ENCODE measurements around the gene ZSCAN22.

The ZSCAN22 gene

DNA sequence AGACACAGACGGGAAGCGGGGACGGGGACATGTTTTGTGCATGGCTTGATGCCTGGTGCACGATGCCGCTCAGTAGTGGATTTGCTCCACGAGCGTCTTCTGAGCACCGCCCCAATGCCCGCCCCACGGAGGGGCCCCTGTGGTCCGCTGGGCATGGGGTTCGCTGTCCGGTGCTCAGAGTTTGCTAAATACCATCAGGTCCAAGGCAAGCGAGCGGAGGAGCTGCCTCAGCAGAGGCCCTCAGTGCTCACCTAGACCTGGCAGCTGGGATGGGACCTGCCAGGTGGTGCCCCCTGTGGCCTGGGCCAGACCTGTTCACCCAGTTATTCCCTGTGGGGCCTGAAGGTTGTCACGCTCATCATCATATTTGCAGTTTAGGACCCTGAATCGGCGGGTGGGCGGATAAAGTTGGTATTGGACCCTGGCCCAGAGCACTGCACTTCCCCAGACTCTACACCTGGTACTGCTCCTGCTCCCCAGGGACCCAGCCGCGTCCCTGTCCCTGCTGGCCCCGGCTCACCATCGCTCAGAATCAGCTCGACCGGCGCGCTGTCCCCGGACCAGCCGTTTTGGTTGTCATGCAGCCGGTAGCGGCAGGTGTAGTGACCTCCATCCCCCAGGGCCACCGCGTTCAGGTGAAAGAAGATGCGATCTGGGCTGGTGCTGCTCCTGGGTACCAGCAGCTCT is 24.2 kb downstream of the ZSCAN22 start:
- no peak overlapping the region for H2BK120ac ChIP-seq (ENCODE audit: low read depth, low read length)
- H3K4me3 ChIP-seq (ENCODE audit: low read length): no peak overlapping the region
- no peak overlapping the region for H4K8ac ChIP-seq (ENCODE audit: low read depth, low read length)
- no peak overlapping the region for H3K23ac ChIP-seq (ENCODE audit: low read length)
- DNase-seq: no peak
- no peak overlapping the region for H3K9ac ChIP-seq (ENCODE audit: low read length)
- H3K27me3 ChIP-seq (ENCODE audit: insufficient read depth, low read length, poor library complexity): no peaks in the 10 kb centered on the region
- WGBS (ENCODE audit: extremely low coverage, insufficient coverage, low lambda C conversion rate): no CpG with 5 or more reads among the region's 34 CpGs
- no peak overlapping the region for H4K5ac ChIP-seq (ENCODE audit: low read length)
- H3K4me1 ChIP-seq (ENCODE audit: control insufficient read depth, low read depth, low read length): no peaks in the 10 kb centered on the region
- H3K4me2 ChIP-seq (ENCODE audit: low read length): no peak overlapping the region
- no peaks in the 10 kb centered on the region for H3K36me3 ChIP-seq (ENCODE audit: control insufficient read depth, insufficient read depth, low read length)
- no peak overlapping the region for H2BK15ac ChIP-seq (replicated peaks; ENCODE audit: low read depth)
- no peak overlapping the region for H3K4ac ChIP-seq (ENCODE audit: low read depth, low read length)
- H2BK5ac ChIP-seq (ENCODE audit: low read length): no peak overlapping the region
- no peak overlapping the region for H2AK5ac ChIP-seq (ENCODE audit: low read length)
- no peak overlapping the region for H3K18ac ChIP-seq (ENCODE audit: low read length)
- no peak overlapping the region for H3K56ac ChIP-seq (ENCODE audit: low read length)
- H3K27ac ChIP-seq (ENCODE audit: low read depth, low read length): no peak overlapping the region
- no peaks in the 10 kb centered on the region for H3K79me2 ChIP-seq (ENCODE audit: control insufficient read depth, insufficient read depth, low read length)
- no peaks in the 10 kb centered on the region for H3K79me1 ChIP-seq (ENCODE audit: low read length)

GRCh38 chr19:58351558-58351878 is 24.7 kb downstream of the ZSCAN22 start:
- Histone ChIP-seq H2BK120ac (ENCODE audit: low read depth, low read length) (no peak overlapping the region), H3K27me3 (ENCODE audit: insufficient read depth, low read length, poor library complexity) (no peaks in the 10 kb centered on the region), H3K4me3 (ENCODE audit: low read length) (no peak overlapping the region), H2BK5ac (ENCODE audit: low read length) (no peak overlapping the region), H3K27ac (ENCODE audit: low read depth, low read length) (no peak overlapping the region), H2AK5ac (ENCODE audit: low read length) (no peak overlapping the region), H4K8ac (ENCODE audit: low read depth, low read length) (no peak overlapping the region), H3K4me2 (ENCODE audit: low read length) (no peak overlapping the region), H3K56ac (ENCODE audit: low read length) (no peak overlapping the region), H3K23ac (ENCODE audit: low read length) (no peak overlapping the region), H2BK15ac (replicated peaks; ENCODE audit: low read depth) (no peak overlapping the region), H3K79me2 (ENCODE audit: control insufficient read depth, insufficient read depth, low read length) (no peaks in the 10 kb centered on the region), H3K4me1 (ENCODE audit: control insufficient read depth, low read depth, low read length) (no peaks in the 10 kb centered on the region), H4K5ac (ENCODE audit: low read length) (no peak overlapping the region), H3K4ac (ENCODE audit: low read depth, low read length) (no peak overlapping the region), H3K9ac (ENCODE audit: low read length) (no peak overlapping the region), H3K18ac (ENCODE audit: low read length) (no peak overlapping the region), H3K79me1 (ENCODE audit: low read length) (no peaks in the 10 kb centered on the region), H3K36me3 (ENCODE audit: control insufficient read depth, insufficient read depth, low read length) (no peaks in the 10 kb centered on the region)
- WGBS (ENCODE audit: extremely low coverage, insufficient coverage, low lambda C conversion rate): no CpG with 5 or more reads among the region's 9 CpGs
- no peak for DNase-seq

DNA sequence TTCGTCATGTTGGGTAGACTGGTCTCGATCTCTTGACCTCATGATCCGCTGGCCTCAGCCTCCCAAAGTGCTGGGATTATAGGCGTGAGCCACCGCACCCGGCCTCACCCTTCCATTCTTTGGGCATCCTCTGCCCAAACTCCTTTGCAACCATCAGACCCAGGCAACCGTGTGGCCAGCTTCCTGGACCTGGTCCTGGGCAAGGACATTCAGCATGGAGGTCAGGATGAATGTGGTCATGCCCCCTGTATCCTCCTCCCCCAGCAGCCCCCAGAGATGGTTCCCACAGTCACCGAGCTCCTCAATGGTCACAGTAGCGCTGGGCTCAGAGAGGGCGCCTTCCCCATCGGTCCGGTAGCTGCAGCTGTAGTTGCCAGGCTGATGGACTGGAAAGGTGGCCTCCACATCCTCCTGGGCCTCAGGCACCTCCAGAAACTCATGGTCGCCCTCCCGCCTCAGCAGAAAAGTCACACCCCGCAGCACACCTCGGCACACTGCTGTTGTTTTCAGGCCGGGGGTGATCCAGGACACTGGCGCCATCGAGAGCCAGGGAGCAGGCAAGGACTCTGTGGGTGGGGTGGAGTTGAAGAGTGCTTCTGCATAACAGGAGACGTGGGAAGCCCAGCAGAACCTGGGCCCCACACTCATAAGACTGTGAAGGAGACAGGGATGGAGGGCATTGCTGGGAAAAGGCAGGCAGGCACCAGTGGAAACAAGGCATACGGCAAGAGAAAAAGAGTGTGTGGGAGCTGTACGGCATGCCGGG is 25.4 kb downstream of the ZSCAN22 start:
- no peak overlapping the region for H2AK5ac ChIP-seq (ENCODE audit: low read length)
- no peak overlapping the region for H2BK15ac ChIP-seq (replicated peaks; ENCODE audit: low read depth)
- H3K9ac ChIP-seq (ENCODE audit: low read length): no peak overlapping the region
- no peak for DNase-seq
- H3K56ac ChIP-seq (ENCODE audit: low read length): no peak overlapping the region
- no peaks in the 10 kb centered on the region for H3K36me3 ChIP-seq (ENCODE audit: control insufficient read depth, insufficient read depth, low read length)
- H3K27ac ChIP-seq (ENCODE audit: low read depth, low read length): no peak overlapping the region
- H3K23ac ChIP-seq (ENCODE audit: low read length): no peak overlapping the region
- no peak overlapping the region for H3K4ac ChIP-seq (ENCODE audit: low read depth, low read length)
- no peak overlapping the region for H4K5ac ChIP-seq (ENCODE audit: low read length)
- H2BK5ac ChIP-seq (ENCODE audit: low read length): no peak overlapping the region
- H4K8ac ChIP-seq (ENCODE audit: low read depth, low read length): no peak overlapping the region
- no peak overlapping the region for H3K4me3 ChIP-seq (ENCODE audit: low read length)
- no peak overlapping the region for H2BK120ac ChIP-seq (ENCODE audit: low read depth, low read length)
- no peak overlapping the region for H3K4me2 ChIP-seq (ENCODE audit: low read length)
- no peaks in the 10 kb centered on the region for H3K27me3 ChIP-seq (ENCODE audit: insufficient read depth, low read length, poor library complexity)
- H3K79me2 ChIP-seq (ENCODE audit: control insufficient read depth, insufficient read depth, low read length): no peaks in the 10 kb centered on the region
- WGBS (ENCODE audit: extremely low coverage, insufficient coverage, low lambda C conversion rate): no CpG with 5 or more reads among the region's 23 CpGs
- H3K79me1 ChIP-seq (ENCODE audit: low read length): no peaks in the 10 kb centered on the region
- no peaks in the 10 kb centered on the region for H3K4me1 ChIP-seq (ENCODE audit: control insufficient read depth, low read depth, low read length)
- H3K18ac ChIP-seq (ENCODE audit: low read length): no peak overlapping the region

DNA sequence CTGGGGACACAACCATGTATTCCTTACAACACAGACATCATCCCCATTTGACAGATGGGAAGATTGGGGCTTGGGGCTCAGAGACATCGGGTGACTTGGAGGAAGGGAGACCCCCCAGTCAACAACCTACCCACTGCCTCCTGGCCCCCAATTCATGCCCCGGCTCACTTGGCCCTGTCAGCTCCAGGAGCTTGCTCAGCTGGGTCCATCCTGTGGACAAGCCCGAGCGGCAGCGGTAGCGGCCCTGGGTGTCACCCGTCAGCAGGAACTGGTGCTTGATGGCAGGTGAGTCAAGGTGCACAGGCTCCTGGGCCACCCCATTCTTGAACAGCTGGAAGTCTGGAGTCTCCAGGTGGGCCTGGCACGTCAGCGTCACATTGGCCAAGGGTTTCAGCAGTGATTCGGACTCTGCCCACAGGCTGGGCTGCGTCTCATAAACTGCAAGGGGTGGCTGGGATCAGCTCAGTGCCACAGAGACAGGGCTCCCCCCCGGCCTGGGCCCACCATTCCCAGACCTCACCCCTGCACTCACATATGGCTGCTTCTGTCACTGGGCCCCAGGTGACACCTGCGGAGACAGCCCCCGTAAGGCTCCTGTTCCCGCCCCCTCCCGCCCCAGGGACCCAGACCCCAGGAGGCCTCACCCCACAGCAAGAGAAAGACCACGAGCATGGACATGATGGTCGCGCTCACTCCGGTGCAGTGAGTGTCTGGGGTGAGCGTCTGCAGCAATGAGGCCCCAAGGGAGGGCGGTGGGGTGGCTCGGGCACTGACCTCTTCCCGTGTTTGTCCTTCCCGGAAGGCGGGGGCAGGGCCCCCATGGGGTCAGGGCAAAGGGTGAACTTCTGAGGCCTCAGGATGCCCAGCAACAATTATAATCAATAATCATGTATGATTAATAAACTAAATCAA is 26.2 kb downstream of the ZSCAN22 start, which contains the start of gene A1BG:
A1BG (minus strand) TSS at position 733 of the 912 bp plus-strand sequence; CDS start at position 678, 55 bp downstream.
- Histone ChIP-seq H3K23ac (ENCODE audit: low read length) (no peak within 1 kb of the TSS), H3K4me3 (ENCODE audit: low read length) (no peak within 1 kb of the TSS)
- no CpG with 5 or more reads among the region's 26 CpGs for WGBS (ENCODE audit: extremely low coverage, insufficient coverage, low lambda C conversion rate)

DNA sequence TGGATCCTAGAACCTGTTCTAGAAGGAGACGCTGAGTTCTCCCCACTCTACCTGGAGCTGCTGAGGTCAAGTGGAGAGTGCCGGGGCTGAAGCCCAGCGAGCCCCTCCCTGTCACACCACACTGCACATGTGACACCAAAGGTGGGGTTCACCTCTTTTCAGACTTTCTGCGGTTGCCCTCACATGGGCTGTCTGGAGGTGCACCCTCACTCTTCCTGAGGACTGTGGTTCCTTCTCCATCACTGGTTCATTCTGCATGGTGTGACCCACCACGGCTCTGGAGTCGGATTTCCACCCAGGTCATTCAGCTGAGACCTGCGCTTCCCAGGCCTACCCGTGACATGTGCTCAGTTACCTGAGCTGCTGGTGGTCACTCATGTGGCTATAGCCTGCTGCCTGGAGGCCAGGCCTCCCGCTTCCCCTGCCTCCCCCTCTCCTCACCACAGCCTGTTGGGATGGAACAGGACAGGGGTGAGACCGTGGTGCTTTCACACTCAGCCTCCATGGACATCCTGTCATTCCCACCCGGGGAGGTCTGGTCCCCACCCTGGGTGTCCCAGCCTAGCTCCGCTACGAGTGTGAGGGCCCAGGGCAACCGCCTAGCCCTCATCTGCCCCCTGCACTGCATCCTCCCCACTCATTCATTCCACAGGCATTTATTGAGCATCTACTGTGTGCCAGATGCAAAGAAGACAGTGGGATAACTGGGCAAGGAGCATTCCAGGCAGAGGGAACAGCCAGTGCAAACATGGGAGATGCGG is 27.1 kb downstream of the ZSCAN22 start:
- Histone ChIP-seq H2BK120ac (ENCODE audit: low read depth, low read length) (no peak overlapping the region), H3K27ac (ENCODE audit: low read depth, low read length) (no peak overlapping the region), H3K36me3 (ENCODE audit: control insufficient read depth, insufficient read depth, low read length) (no peaks in the 10 kb centered on the region), H4K8ac (ENCODE audit: low read depth, low read length) (no peak overlapping the region), H3K4me3 (ENCODE audit: low read length) (no peak overlapping the region), H2BK5ac (ENCODE audit: low read length) (no peak overlapping the region), H3K9ac (ENCODE audit: low read length) (no peak overlapping the region), H3K4me2 (ENCODE audit: low read length) (no peak overlapping the region), H3K79me2 (ENCODE audit: control insufficient read depth, insufficient read depth, low read length) (no peaks in the 10 kb centered on the region), H3K23ac (ENCODE audit: low read length) (no peak overlapping the region), H2AK5ac (ENCODE audit: low read length) (no peak overlapping the region), H2BK15ac (replicated peaks; ENCODE audit: low read depth) (no peak overlapping the region), H3K27me3 (ENCODE audit: insufficient read depth, low read length, poor library complexity) (no peaks in the 10 kb centered on the region), H3K4me1 (ENCODE audit: control insufficient read depth, low read depth, low read length) (no peaks in the 10 kb centered on the region), H3K56ac (ENCODE audit: low read length) (no peak overlapping the region), H3K4ac (ENCODE audit: low read depth, low read length) (no peak overlapping the region), H4K5ac (ENCODE audit: low read length) (no peak overlapping the region), H3K79me1 (ENCODE audit: low read length) (no peaks in the 10 kb centered on the region), H3K18ac (ENCODE audit: low read length) (no peak overlapping the region)
- WGBS (ENCODE audit: extremely low coverage, insufficient coverage, low lambda C conversion rate): no CpG with 5 or more reads among the region's 15 CpGs
- no peak for DNase-seq

More for the DNA sequence above, 26.2 kb downstream of the ZSCAN22 start, which contains the start of gene A1BG:
- DNase-seq: no peak
- Histone ChIP-seq H3K36me3 (ENCODE audit: control insufficient read depth, insufficient read depth, low read length) (no peaks in the 10 kb centered on the region), H4K5ac (ENCODE audit: low read length) (no peak within 1 kb of the TSS), H2BK120ac (ENCODE audit: low read depth, low read length) (no peak within 1 kb of the TSS), H2BK15ac (replicated peaks; ENCODE audit: low read depth) (no peak within 1 kb of the TSS), H3K27ac (ENCODE audit: low read depth, low read length) (no peak within 1 kb of the TSS), H4K8ac (ENCODE audit: low read depth, low read length) (no peak within 1 kb of the TSS), H3K4me1 (ENCODE audit: control insufficient read depth, low read depth, low read length) (no peaks in the 10 kb centered on the region), H3K27me3 (ENCODE audit: insufficient read depth, low read length, poor library complexity) (no peaks in the 10 kb centered on the region), H3K79me2 (ENCODE audit: control insufficient read depth, insufficient read depth, low read length) (no peaks in the 10 kb centered on the region), H3K56ac (ENCODE audit: low read length) (no peak within 1 kb of the TSS), H3K4me2 (ENCODE audit: low read length) (no peak within 1 kb of the TSS), H2AK5ac (ENCODE audit: low read length) (no peak within 1 kb of the TSS), H2BK5ac (ENCODE audit: low read length) (no peak within 1 kb of the TSS), H3K4ac (ENCODE audit: low read depth, low read length) (no peak within 1 kb of the TSS), H3K9ac (ENCODE audit: low read length) (no peak within 1 kb of the TSS), H3K18ac (ENCODE audit: low read length) (no peak within 1 kb of the TSS), H3K79me1 (ENCODE audit: low read length) (no peaks in the 10 kb centered on the region)

All from mesendoderm (in vitro differentiated cells).